ENCODE results near the gene GOLGA6L10. TPM values are rescaled to one million over a fixed set of nuclear protein-coding genes. Genes with fewer than 3 reads are reported as not detected.
A peak's percentile ranks its signal among the peaks of the same experiment; 100 is the strongest.
"Not testable (repeated sequence)": the region's sequence is repeated elsewhere in the genome, so short reads cannot be mapped to it uniquely, and the experiment has no call there.

Gene GOLGA6L10
- total RNA-seq, 1 donor from 2014 or later: 3.6 TPM

DNA sequence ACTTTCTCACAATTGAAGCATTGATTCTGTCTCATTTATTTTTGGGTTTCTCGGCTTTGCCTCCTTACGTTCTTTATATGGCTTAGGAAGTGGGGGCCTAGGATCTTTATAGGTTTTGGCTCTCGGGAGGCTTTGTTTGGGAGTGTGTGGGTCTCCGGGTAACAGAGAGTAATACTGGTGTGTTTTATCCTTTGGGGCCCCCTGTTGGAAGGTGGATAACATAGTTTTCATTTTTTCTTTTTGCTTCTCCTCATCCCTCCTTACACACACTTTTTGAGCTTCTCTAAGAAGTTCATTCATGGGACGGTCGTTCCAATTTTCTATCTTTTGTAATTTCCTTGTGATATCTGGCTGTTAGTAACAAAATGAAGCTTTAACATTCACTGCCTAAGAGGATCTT lies 30.3 kb upstream of the GOLGA6L10 start:
- H3K27me3 Mint-ChIP-seq (ENCODE audit: low read depth); H3K9me3 Mint-ChIP-seq; H3K4me3 Mint-ChIP-seq; DNase-seq (ENCODE audit: low read depth, low spot score); H3K27ac Mint-ChIP-seq (ENCODE audit: unreplicated experiment): not testable (repeated sequence)
- Mint-ChIP-seq H3K36me3 (ENCODE audit: low read depth) (peaks cover 15% of the 10 kb centered on the region), H3K4me1 (peaks cover 18% of the 10 kb centered on the region)
- peak; percentile 34 for TF ChIP-seq CTCF (conservative IDR thresholded peaks at IDR 0.05)

DNA sequence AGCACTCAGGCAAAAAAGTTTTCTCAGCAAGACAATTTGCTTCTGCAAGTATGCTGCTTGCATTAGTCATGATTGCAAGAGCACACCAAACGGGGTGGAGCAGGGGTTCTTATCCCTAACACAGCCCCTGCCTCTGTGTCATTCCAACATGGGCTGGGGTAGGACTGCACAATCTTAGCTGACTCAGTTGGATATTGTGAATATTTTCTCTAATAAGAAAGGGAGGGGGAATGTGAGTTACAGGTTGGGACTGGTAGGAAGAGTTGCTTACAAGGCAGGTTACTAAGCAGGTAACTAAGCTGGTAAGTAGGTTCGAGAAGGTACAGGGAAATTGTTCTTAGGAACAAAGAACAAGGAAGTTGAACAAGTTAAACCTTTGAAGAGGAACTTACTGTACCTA lies 24.4 kb upstream of the GOLGA6L10 start:
- not testable (repeated sequence) for H3K27ac Mint-ChIP-seq (ENCODE audit: unreplicated experiment); H3K27me3 Mint-ChIP-seq (ENCODE audit: low read depth); H3K4me3 Mint-ChIP-seq; DNase-seq (ENCODE audit: low read depth, low spot score); H3K4me1 Mint-ChIP-seq
- peaks cover 12% of the 10 kb centered on the region for H3K36me3 Mint-ChIP-seq (ENCODE audit: low read depth)
- H3K9me3 Mint-ChIP-seq: peaks cover 10% of the 10 kb centered on the region

DNA sequence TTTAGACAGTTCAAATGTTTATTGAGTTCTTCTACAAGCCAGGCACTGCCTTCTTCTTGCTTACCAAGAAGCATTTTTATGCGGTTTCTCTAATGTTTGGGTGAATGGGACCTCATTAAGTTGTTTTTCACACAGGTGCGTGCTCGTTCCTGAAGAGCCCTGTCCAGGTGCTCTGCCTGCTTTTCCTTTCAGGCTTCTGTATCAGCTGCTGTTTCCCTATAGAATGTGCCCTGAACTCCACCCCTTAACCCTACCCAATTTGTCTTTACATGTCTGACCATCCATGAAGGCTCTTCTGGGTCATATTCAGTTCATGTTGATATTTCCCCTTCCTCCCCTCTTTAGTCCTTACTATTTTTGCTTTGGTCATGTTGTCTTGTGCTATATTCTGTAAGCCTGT lies 22.4 kb upstream of the GOLGA6L10 start:
- Mint-ChIP-seq H3K9me3 (peaks cover 10% of the 10 kb centered on the region), H3K27me3 (ENCODE audit: low read depth) (no peaks in the 10 kb centered on the region), H3K4me3 (no peak overlapping the region), H3K36me3 (ENCODE audit: low read depth) (peaks cover 12% of the 10 kb centered on the region), H3K27ac (ENCODE audit: unreplicated experiment) (no peak overlapping the region), H3K4me1 (no peaks in the 10 kb centered on the region)
- no peak for DNase-seq (ENCODE audit: low read depth, low spot score)
- no peak for TF ChIP-seq CTCF (conservative IDR thresholded peaks at IDR 0.05)

DNA sequence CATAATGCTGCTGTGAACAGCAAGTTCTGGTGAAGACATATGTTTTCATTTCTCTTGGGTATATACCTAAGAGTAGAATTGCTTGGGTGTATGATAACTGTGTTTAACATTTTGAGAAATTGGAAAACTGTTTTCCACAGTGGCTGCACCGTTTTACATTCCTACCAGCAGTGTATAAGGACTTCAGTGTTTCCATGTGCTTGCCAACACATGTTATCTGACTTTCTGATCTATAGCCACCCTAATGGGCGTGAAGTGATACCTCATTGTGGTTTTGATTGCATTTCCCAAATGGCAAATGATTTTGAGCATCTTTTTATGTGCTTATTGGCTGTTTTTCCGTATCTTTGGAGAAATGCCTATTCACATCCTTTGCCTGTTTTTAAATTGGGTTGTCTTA lies 18.5 kb upstream of the GOLGA6L10 start:
- not testable (repeated sequence) for H3K4me3 Mint-ChIP-seq; H3K27ac Mint-ChIP-seq (ENCODE audit: unreplicated experiment); DNase-seq (ENCODE audit: low read depth, low spot score); H3K9me3 Mint-ChIP-seq; H3K36me3 Mint-ChIP-seq (ENCODE audit: low read depth); H3K27me3 Mint-ChIP-seq (ENCODE audit: low read depth); H3K4me1 Mint-ChIP-seq

DNA sequence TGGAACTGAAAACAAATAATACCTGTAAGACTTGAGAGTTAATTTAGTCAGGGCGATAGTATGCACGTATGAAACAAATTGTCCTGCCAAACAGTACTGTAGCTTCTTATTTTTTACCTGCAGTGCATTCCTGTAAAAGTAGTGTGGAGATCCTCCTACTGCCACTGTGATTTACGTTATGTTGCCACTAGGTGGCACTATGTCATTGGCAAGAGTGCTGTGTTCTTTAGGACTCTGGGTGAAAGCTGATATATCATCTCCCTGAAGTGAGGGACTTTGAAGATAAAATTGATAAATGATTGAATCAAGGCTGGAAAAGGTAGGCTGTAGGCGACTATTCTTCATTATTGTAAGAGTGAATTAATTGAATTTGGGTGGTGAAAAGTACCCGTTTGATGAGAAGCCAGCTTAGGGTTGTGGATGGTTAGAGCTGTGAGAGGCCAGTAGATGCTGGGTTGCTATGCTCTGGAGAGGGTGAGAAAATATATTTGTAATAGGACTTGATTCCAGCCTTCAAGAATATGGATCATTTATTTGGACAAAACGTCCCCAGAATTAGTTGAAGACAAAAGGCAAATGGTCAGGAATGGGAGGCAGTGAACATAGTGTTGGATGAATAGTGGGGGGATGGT lies 16.5 kb upstream of the GOLGA6L10 start:
- DNase-seq (ENCODE audit: low read depth, low spot score): peak; percentile 18
- H3K36me3 Mint-ChIP-seq (ENCODE audit: low read depth); H3K4me3 Mint-ChIP-seq; H3K27ac Mint-ChIP-seq (ENCODE audit: unreplicated experiment); H3K9me3 Mint-ChIP-seq; H3K27me3 Mint-ChIP-seq (ENCODE audit: low read depth); H3K4me1 Mint-ChIP-seq: not testable (repeated sequence)
- TF ChIP-seq CTCF (conservative IDR thresholded peaks at IDR 0.05): peak; percentile 54

GRCh38 chr15:82364548-82364947 lies 15.3 kb upstream of the GOLGA6L10 start:
- not testable (repeated sequence) for H3K27me3 Mint-ChIP-seq (ENCODE audit: low read depth); H3K36me3 Mint-ChIP-seq (ENCODE audit: low read depth); H3K4me1 Mint-ChIP-seq; DNase-seq (ENCODE audit: low read depth, low spot score); H3K27ac Mint-ChIP-seq (ENCODE audit: unreplicated experiment); H3K4me3 Mint-ChIP-seq; H3K9me3 Mint-ChIP-seq

DNA sequence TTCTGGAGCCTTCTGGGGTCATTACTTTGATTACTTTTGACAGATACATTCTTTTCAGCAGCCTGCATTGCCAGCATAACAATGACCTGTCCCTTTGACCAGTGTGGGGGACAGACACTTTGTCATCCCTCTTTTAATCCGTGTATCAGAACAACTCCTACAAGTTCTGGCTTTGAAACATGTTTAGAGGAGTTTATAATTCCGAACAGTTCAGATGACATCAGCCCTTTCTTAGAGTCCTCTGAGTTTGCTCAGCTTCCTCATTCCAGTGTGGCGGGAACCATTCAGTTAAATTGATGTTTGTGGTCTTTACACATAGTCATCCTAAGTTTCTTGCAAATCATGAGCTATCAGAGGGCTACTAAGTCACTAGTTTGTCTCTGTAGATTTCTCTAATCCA lies 13.5 kb upstream of the GOLGA6L10 start:
- H3K4me3 Mint-ChIP-seq; H3K4me1 Mint-ChIP-seq; H3K27ac Mint-ChIP-seq (ENCODE audit: unreplicated experiment); H3K9me3 Mint-ChIP-seq; DNase-seq (ENCODE audit: low read depth, low spot score); H3K36me3 Mint-ChIP-seq (ENCODE audit: low read depth); H3K27me3 Mint-ChIP-seq (ENCODE audit: low read depth): not testable (repeated sequence)

DNA sequence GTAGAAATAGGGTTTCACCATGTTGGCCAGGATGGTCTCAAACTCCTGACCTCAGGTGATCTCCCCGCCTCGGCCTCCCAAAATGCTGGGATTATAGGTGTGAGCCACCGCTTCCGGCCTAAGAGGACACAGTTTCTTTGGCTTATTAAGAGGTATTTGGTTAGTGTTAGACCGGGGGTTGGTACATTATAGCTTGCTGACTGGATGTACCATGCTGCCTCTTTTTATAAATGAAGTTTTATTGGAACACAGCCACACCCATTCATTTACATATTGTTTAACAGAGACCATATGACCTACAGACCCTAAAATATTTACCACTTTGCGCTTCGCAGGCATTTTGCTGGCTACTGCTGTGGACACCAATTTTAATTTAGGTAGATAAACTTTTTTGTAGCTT lies 11.3 kb upstream of the GOLGA6L10 start:
- not testable (repeated sequence) for H3K36me3 Mint-ChIP-seq (ENCODE audit: low read depth); DNase-seq (ENCODE audit: low read depth, low spot score); H3K27ac Mint-ChIP-seq (ENCODE audit: unreplicated experiment); H3K4me3 Mint-ChIP-seq; H3K4me1 Mint-ChIP-seq; H3K27me3 Mint-ChIP-seq (ENCODE audit: low read depth); H3K9me3 Mint-ChIP-seq

GRCh38 chr15:82355055-82355454 lies 5.8 kb upstream of the GOLGA6L10 start:
- H3K27me3 Mint-ChIP-seq (ENCODE audit: low read depth); H3K27ac Mint-ChIP-seq (ENCODE audit: unreplicated experiment); DNase-seq (ENCODE audit: low read depth, low spot score); H3K36me3 Mint-ChIP-seq (ENCODE audit: low read depth); H3K9me3 Mint-ChIP-seq; H3K4me3 Mint-ChIP-seq; H3K4me1 Mint-ChIP-seq: not testable (repeated sequence)

- H3K27ac Mint-ChIP-seq (ENCODE audit: unreplicated experiment): not testable (repeated sequence)
Observed at GRCh38 chr15:82354546-82354945, 5.3 kb upstream of the GOLGA6L10 start.

DNA sequence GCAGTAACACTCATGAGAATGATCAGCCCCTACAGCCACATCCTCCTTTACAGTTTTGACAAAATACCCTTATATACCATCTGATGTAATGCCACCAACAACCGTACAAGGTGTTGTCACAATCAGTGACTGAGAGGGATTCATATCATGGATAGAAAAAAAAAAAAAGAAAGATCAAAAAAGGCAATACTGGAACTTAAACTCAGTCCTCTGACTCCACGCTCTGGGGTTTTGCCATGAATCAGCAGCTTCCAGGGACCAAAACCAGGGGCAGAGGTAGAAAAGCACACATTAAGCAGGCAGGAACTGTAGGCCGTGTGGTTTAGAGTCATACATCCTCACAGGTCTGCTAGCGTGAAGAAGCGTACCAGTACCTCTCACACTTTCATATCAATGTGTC lies 1.6 kb downstream of the GOLGA6L10 start:
- H3K4me3 Mint-ChIP-seq; H3K36me3 Mint-ChIP-seq (ENCODE audit: low read depth); H3K27me3 Mint-ChIP-seq (ENCODE audit: low read depth); H3K27ac Mint-ChIP-seq (ENCODE audit: unreplicated experiment); H3K4me1 Mint-ChIP-seq; H3K9me3 Mint-ChIP-seq; DNase-seq (ENCODE audit: low read depth, low spot score): not testable (repeated sequence)

More at GRCh38 chr15:82354546-82354945, 5.3 kb upstream of the GOLGA6L10 start:
- not testable (repeated sequence) for DNase-seq (ENCODE audit: low read depth, low spot score); H3K27me3 Mint-ChIP-seq (ENCODE audit: low read depth); H3K9me3 Mint-ChIP-seq; H3K36me3 Mint-ChIP-seq (ENCODE audit: low read depth); H3K4me1 Mint-ChIP-seq; H3K4me3 Mint-ChIP-seq
